ENCODE results near the gene ZNF579.

DNA sequence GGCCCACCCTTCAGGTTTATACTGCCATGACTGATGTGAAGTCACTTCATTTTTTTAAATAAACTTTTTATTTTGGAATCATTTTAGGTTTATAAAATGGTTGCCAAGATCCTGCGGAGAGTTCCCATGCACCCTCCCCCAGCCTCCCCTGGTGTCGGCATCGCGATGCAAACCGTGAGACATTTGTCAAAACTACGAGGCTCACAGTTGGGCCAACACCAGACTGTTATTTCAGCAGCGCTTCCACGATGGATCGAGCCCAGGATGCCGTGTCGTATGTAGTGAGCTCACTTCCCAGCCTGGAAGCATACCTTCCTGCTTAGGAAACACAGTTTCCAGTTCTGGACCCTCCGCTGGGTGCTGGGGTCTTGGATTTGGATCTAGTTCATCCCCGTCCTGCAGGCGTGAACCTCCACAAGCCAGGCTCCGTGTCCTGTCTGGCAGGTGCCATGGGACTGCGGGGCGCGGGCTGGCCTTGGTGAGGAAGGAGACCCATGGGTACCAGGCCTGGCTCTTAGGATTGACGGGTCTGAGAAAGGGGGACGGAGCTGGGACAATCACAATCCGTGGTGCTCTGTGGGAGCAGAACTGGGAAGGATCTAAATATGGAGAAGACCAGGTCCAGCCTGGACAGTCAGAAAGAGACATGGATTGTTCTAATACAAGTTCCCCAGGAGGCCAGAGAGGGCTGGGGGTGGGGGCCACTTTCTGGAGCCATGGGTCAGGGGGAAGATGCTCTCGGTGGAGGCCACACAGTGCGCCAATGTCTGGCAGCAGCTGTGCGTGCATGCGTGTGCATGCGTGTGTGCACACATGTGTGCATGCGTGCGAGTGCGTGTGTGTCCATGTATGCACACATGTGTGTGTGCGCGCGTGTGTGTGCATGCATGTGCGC lies 41.3 kb downstream of the ZNF579 start:
- TF ChIP-seq MXI1 (conservative IDR thresholded peaks at IDR 0.05; ENCODE audit: poor library complexity, severe bottlenecking) (no peak), POLR2AphosphoS5 (IDR thresholded peaks at IDR 0.05) (no peak), EZH2 (IDR thresholded peaks at IDR 0.05; ENCODE audit: borderline replicate concordance, insufficient read depth, low read length, poor library complexity, severe bottlenecking) (no peak), TAF1 (IDR thresholded peaks at IDR 0.05; ENCODE audit: low read depth) (no peak), SMC3 (conservative IDR thresholded peaks at IDR 0.05; ENCODE audit: poor library complexity) (no peak)
- TF ChIP-seq, protein P1, sequence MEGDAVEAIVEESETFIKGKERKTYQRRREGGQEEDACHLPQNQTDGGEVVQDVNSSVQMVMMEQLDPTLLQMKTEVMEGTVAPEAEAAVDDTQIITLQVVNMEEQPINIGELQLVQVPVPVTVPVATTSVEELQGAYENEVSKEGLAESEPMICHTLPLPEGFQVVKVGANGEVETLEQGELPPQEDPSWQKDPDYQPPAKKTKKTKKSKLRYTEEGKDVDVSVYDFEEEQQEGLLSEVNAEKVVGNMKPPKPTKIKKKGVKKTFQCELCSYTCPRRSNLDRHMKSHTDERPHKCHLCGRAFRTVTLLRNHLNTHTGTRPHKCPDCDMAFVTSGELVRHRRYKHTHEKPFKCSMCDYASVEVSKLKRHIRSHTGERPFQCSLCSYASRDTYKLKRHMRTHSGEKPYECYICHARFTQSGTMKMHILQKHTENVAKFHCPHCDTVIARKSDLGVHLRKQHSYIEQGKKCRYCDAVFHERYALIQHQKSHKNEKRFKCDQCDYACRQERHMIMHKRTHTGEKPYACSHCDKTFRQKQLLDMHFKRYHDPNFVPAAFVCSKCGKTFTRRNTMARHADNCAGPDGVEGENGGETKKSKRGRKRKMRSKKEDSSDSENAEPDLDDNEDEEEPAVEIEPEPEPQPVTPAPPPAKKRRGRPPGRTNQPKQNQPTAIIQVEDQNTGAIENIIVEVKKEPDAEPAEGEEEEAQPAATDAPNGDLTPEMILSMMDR (IDR thresholded peaks at IDR 0.05; ENCODE audit: poor library complexity, severe bottlenecking): no peak

All from neural cell (in vitro differentiated cells).